ENCODE data around the gene ISLR. TPM values are rescaled to one million over a fixed set of nuclear protein-coding genes. Genes with fewer than 3 reads are reported as not detected.

Gene ISLR
- total RNA-seq, 1 experiment from 2014 or later, result 0.11 TPM

DNA sequence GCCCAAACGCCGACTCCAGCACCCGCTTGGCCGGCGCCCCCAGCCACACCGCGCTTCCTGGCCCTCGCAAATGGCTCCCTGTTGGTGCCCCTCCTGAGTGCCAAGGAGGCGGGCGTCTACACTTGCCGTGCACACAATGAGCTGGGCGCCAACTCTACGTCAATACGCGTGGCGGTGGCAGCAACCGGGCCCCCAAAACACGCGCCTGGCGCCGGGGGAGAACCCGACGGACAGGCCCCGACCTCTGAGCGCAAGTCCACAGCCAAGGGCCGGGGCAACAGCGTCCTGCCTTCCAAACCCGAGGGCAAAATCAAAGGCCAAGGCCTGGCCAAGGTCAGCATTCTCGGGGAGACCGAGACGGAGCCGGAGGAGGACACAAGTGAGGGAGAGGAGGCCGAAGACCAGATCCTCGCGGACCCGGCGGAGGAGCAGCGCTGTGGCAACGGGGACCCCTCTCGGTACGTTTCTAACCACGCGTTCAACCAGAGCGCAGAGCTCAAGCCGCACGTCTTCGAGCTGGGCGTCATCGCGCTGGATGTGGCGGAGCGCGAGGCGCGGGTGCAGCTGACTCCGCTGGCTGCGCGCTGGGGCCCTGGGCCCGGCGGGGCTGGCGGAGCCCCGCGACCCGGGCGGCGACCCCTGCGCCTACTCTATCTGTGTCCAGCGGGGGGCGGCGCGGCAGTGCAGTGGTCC, 39.7 kb upstream of the ISLR start:
- no peak overlapping the region for H2AK5ac ChIP-seq (ENCODE audit: insufficient read length, low read length)
- TF ChIP-seq, protein P1, sequence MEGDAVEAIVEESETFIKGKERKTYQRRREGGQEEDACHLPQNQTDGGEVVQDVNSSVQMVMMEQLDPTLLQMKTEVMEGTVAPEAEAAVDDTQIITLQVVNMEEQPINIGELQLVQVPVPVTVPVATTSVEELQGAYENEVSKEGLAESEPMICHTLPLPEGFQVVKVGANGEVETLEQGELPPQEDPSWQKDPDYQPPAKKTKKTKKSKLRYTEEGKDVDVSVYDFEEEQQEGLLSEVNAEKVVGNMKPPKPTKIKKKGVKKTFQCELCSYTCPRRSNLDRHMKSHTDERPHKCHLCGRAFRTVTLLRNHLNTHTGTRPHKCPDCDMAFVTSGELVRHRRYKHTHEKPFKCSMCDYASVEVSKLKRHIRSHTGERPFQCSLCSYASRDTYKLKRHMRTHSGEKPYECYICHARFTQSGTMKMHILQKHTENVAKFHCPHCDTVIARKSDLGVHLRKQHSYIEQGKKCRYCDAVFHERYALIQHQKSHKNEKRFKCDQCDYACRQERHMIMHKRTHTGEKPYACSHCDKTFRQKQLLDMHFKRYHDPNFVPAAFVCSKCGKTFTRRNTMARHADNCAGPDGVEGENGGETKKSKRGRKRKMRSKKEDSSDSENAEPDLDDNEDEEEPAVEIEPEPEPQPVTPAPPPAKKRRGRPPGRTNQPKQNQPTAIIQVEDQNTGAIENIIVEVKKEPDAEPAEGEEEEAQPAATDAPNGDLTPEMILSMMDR (conservative IDR thresholded peaks at IDR 0.05), result no peak
- WGBS (ENCODE audit: extremely low coverage, insufficient read length, low lambda C conversion rate), result no CpG with 5 or more reads among the region's 71 CpGs
- H2BK15ac ChIP-seq (ENCODE audit: low read depth, low read length), result no peak overlapping the region
- no peaks in the 10 kb centered on the region; the same call in 1 of the 2 replicates for H3K4me1 ChIP-seq (ENCODE audit: insufficient read depth, low read length)
- H2AFZ ChIP-seq (ENCODE audit: low read length), result no peak overlapping the region
- H3K4me3 Mint-ChIP-seq, result peak overlapping the region in 1 of 2 experiments; percentile 81; a peak in 1 of 5 replicates
- no peak overlapping the region for H2BK20ac ChIP-seq (ENCODE audit: low read depth, low read length, poor library complexity, severe bottlenecking)
- no peak overlapping the region for H2BK12ac ChIP-seq (ENCODE audit: insufficient read length, low read depth, low read length)
- no peak overlapping the region for H3K23ac ChIP-seq (ENCODE audit: insufficient read length, low read depth, low read length)
- peaks cover 4% of the 10 kb centered on the region for H4K20me1 ChIP-seq (ENCODE audit: control insufficient read depth, insufficient read depth, insufficient read length)
- no peak overlapping the region for H3K14ac ChIP-seq (ENCODE audit: insufficient read depth, low read length)
- no peaks in the 10 kb centered on the region for H3K79me2 ChIP-seq (ENCODE audit: insufficient read depth, low read length)
- H3K36me3 Mint-ChIP-seq (ENCODE audit: insufficient read depth in 1 of 3, low read depth in 3 of 3), result peaks cover 0 to 1% (median 0%) of the 10 kb centered on the region in 3 experiments; a peak in 3 of 7 replicates
- H3K4me1 Mint-ChIP-seq, result peaks cover 64 to 76% of the 10 kb centered on the region in 2 experiments
- H4K5ac ChIP-seq (ENCODE audit: insufficient read length, low read depth, low read length), result no peak overlapping the region
- no peak overlapping the region for H3K56ac ChIP-seq (ENCODE audit: insufficient read length, low read depth, low read length)
- H3K4ac ChIP-seq (ENCODE audit: low read depth, low read length), result no peak overlapping the region
- peaks cover 17% of the 10 kb centered on the region for H3K23me2 ChIP-seq (ENCODE audit: insufficient read length, low read depth, low read length, poor library complexity, severe bottlenecking)
- H2BK5ac ChIP-seq (ENCODE audit: insufficient read length, low read length), result no peak overlapping the region
- peaks cover 98% of the 10 kb centered on the region for H3K27me3 Mint-ChIP-seq (ENCODE audit: low read depth)
- peaks cover 71% of the 10 kb centered on the region for H3K27me3 ChIP-seq (ENCODE audit: insufficient read depth, low read length)
- no peak overlapping the region for H3K27ac ChIP-seq (ENCODE audit: insufficient read length, low read depth, low read length)
- H3K27ac Mint-ChIP-seq, result no peak overlapping the region
- no peak for DNase-seq
- no peak overlapping the region for H3T11ph ChIP-seq (ENCODE audit: low read length)
- peak overlapping the region; percentile 82 for H3K4me2 ChIP-seq (ENCODE audit: insufficient read depth, insufficient read length, low read length)
- H3K9me3 Mint-ChIP-seq, result peaks cover 2 to 6% of the 10 kb centered on the region in 2 experiments; a peak in 2 of 5 replicates
- no peaks in the 10 kb centered on the region for H3K79me1 ChIP-seq (ENCODE audit: insufficient read depth, low read depth, low read length, poor library complexity, severe bottlenecking)
- no peak overlapping the region for H3K18ac ChIP-seq (ENCODE audit: insufficient read length, low read depth, low read length)
- H4K8ac ChIP-seq (replicated peaks; ENCODE audit: insufficient read length, low read depth, low read length), result no peak overlapping the region
- no peak overlapping the region for H4K91ac ChIP-seq (ENCODE audit: insufficient read length, low read depth, low read length)
- no peak overlapping the region for H2BK120ac ChIP-seq (ENCODE audit: low read depth, low read length, poor library complexity, severe bottlenecking)
- no peaks in the 10 kb centered on the region for H3K9me3 ChIP-seq (ENCODE audit: control insufficient read depth, low read depth, low read length)
- no peak overlapping the region for H3K9ac ChIP-seq (ENCODE audit: extremely low read depth, insufficient read length, low read length)

Data from H9 (cell line).